Measurements from ENCODE around the gene PMPCB.

PMPCB gene

GRCh38 chr7:103343758-103344452 is 46.7 kb downstream of the PMPCB start (continued):
- TF ChIP-seq ZNF518A (tag by site-specific recombination; conservative IDR thresholded peaks at IDR 0.05; ENCODE audit: low read depth) (no peak), SCRT1 (tag by site-specific recombination; IDR thresholded peaks at IDR 0.05; ENCODE audit: borderline replicate concordance) (peak; percentile 91), ZBTB26 (tag by site-specific recombination; optimal IDR thresholded peaks at IDR 0.05) (no peak), ZNF768 (tag by site-specific recombination; IDR thresholded peaks at IDR 0.05) (no peak), ZNF248 (tag by site-specific recombination; IDR thresholded peaks at IDR 0.05) (no peak), ZNF530 (tag by site-specific recombination; IDR thresholded peaks at IDR 0.05; ENCODE audit: low read depth) (no peak)

GRCh38 chr7:103344453-103345149 is 47.4 kb downstream of the PMPCB start, which contains the start of gene DNAJC2:
Gene DNAJC2 (minus strand): TSS chr7:103344767. CDS start chr7:103344622, 145 bp downstream.
- Histone ChIP-seq H3K27ac (ENCODE audit: extremely low read depth, low read depth, low read length) (peak within 1 kb of the TSS; percentile 54; the same call in 1 of the 2 replicates), H3K9me3 (ENCODE audit: control insufficient read depth, insufficient read depth, low read depth, low read length) (no peaks in the 10 kb centered on the region), H3K4me1 (ENCODE audit: control insufficient read depth, insufficient read depth, low read length) (peaks cover 2% of the 10 kb centered on the region), H3K4me3 (ENCODE audit: low read depth, low read length) (peak within 1 kb of the TSS; percentile 85), H3K36me3 (ENCODE audit: control insufficient read depth in 2 of 2, insufficient read depth in 1 of 2, low read length in 2 of 2) (peaks cover 12 to 23% of the 10 kb centered on the region in 2 experiments)
- CTCF ChIA-PET: no interaction called here
- POLR2A ChIA-PET: no interaction called here
- TF ChIP-seq ZNF701 (tag by site-specific recombination; IDR thresholded peaks at IDR 0.05) (no peak), ZNF544 (tag by site-specific recombination; IDR thresholded peaks at IDR 0.05) (no peak), MZF1 (tag by site-specific recombination; IDR thresholded peaks at IDR 0.05; ENCODE audit: borderline replicate concordance) (no peak), ZNF26 (tag by site-specific recombination; IDR thresholded peaks at IDR 0.05) (no peak), ZSCAN23 (tag by site-specific recombination; IDR thresholded peaks at IDR 0.05) (no peak), GLI4 (tag by site-specific recombination; IDR thresholded peaks at IDR 0.05) (no peak), GLIS2 (tag by site-specific recombination; IDR thresholded peaks at IDR 0.05) (peak; percentile 77), ZNF324 (tag by site-specific recombination; IDR thresholded peaks at IDR 0.05) (peak; percentile 85), ZNF645 (tag by site-specific recombination; IDR thresholded peaks at IDR 0.05) (no peak), ZNF423 (tag by site-specific recombination; IDR thresholded peaks at IDR 0.05) (no peak), TCF7L2 (IDR thresholded peaks at IDR 0.05; ENCODE audit: borderline replicate concordance, low read depth, low read length) (no peak), ZNF777 (tag by site-specific recombination; IDR thresholded peaks at IDR 0.05; ENCODE audit: borderline replicate concordance) (no peak), ZNF416 (tag by site-specific recombination; IDR thresholded peaks at IDR 0.05) (no peak), OVOL3 (tag by site-specific recombination; IDR thresholded peaks at IDR 0.05) (peak; percentile 71; the same call in 1 of the 2 replicates), HOXC10 (CRISPR knock-in tag; IDR thresholded peaks at IDR 0.05) (no peak), ZNF350 (tag by site-specific recombination; IDR thresholded peaks at IDR 0.05) (no peak), ZNF311 (tag by site-specific recombination; IDR thresholded peaks at IDR 0.05; ENCODE audit: borderline replicate concordance) (no peak), HOXA7 (CRISPR knock-in tag; IDR thresholded peaks at IDR 0.05; ENCODE audit: borderline replicate concordance) (no peak), ZNF501 (tag by site-specific recombination; IDR thresholded peaks at IDR 0.05) (peak; percentile 92), ZNF211 (tag by site-specific recombination; IDR thresholded peaks at IDR 0.05; ENCODE audit: low read depth) (no peak), ZNF16 (tag by site-specific recombination; IDR thresholded peaks at IDR 0.05; ENCODE audit: low read depth) (no peak), FEZF1 (tag by site-specific recombination; IDR thresholded peaks at IDR 0.05) (0 out of 2 replicates have a peak, but pooled peaks have one; percentile 16)

Data from HEK293 (cell line).